ENCODE results near the gene ALMS1.
A peak's percentile ranks its signal among the peaks of the same experiment; 100 is the strongest.

The ALMS1 gene

DNA sequence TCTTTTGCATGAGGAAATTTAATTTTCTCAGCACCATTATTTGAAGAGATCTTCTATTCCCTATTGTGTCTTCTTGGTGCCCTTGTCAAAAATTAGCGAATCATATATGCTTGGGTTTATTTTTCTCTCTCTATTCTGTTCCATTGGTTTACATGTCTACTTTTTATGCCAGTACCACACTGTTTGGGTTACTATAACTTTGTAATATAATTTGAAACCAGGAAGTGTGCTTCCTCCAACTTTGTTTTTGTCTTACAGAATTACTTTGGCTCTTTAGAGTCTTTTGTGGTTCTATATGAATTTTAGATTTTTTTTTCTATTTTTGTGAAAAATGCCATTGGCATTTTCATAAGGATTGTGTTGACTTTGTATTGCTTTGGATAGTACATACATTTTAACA is 17.6 kb downstream of the ALMS1 start:
- DNase-seq (ENCODE audit: low read depth) = no peak
- H3K4me3 ChIP-seq (replicated peaks; ENCODE audit: low read depth, low read length) = no peak overlapping the region
- TF ChIP-seq, protein P1, sequence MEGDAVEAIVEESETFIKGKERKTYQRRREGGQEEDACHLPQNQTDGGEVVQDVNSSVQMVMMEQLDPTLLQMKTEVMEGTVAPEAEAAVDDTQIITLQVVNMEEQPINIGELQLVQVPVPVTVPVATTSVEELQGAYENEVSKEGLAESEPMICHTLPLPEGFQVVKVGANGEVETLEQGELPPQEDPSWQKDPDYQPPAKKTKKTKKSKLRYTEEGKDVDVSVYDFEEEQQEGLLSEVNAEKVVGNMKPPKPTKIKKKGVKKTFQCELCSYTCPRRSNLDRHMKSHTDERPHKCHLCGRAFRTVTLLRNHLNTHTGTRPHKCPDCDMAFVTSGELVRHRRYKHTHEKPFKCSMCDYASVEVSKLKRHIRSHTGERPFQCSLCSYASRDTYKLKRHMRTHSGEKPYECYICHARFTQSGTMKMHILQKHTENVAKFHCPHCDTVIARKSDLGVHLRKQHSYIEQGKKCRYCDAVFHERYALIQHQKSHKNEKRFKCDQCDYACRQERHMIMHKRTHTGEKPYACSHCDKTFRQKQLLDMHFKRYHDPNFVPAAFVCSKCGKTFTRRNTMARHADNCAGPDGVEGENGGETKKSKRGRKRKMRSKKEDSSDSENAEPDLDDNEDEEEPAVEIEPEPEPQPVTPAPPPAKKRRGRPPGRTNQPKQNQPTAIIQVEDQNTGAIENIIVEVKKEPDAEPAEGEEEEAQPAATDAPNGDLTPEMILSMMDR (IDR thresholded peaks at IDR 0.05; ENCODE audit: low read length, missing control alignments) = no peak

DNA sequence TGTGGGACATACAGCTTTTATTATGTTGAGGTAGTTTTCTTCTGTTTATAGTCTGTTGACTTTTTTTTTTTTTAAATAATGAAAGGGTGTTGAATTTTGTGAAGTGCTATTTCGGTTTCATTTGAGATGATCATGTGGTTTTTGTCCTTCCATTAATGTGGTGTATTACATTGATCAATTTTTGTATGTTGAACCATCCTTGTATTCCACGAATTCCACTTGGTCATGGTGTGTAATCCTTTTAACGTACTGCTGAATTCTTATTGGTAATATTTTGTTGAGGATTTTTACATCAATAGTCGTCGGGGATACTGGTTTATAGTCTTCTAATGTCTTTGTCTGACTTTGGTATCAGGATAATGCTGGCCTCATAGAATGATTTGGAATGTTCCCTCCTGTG is 18.8 kb downstream of the ALMS1 start:
- no peak for DNase-seq (ENCODE audit: low read depth)
- TF ChIP-seq, protein P1 (IDR thresholded peaks at IDR 0.05; ENCODE audit: low read length, missing control alignments) = no peak

DNA sequence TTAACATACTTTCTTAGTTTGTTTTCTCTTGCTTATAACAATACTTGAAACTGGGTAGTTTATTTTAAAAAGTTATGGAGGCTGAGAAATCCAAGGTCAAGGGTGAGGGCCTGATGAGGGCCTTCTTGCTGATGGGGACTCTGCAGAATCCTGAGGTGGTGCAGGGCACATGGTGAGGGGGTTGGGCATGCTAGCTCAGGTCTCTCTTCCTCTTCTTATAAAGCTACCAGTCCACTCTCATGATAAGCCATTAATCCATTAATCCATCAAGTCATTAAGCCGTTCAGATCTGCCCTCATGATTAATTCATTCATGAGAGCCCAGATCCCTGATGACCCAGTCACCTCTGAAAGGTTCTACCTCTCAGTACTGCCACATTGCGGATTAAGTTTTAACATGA is 21.4 kb downstream of the ALMS1 start:
- no peak overlapping the region for H3K4me3 ChIP-seq (replicated peaks; ENCODE audit: low read depth, low read length)

More for the DNA sequence above, 18.8 kb downstream of the ALMS1 start:
- H3K4me3 ChIP-seq (replicated peaks; ENCODE audit: low read depth, low read length) = no peak overlapping the region

GRCh38 chr2:73408198-73408597 is 22.6 kb downstream of the ALMS1 start:
- H3K4me3 ChIP-seq (replicated peaks; ENCODE audit: low read depth, low read length) = no peak overlapping the region
- DNase-seq (ENCODE audit: low read depth) = no peak
- TF ChIP-seq, protein P1 (IDR thresholded peaks at IDR 0.05; ENCODE audit: low read length, missing control alignments) = no peak

More for the DNA sequence above, 21.4 kb downstream of the ALMS1 start:
- DNase-seq (ENCODE audit: low read depth) = no peak
- TF ChIP-seq, protein P1 (IDR thresholded peaks at IDR 0.05; ENCODE audit: low read length, missing control alignments) = no peak

GRCh38 chr2:73414696-73415095 is 29.1 kb downstream of the ALMS1 start:
- H3K4me3 ChIP-seq (replicated peaks; ENCODE audit: low read depth, low read length) = no peak overlapping the region
- DNase-seq (ENCODE audit: low read depth) = peak; percentile 35
- TF ChIP-seq, protein P1 (IDR thresholded peaks at IDR 0.05; ENCODE audit: low read length, missing control alignments) = no peak

DNA sequence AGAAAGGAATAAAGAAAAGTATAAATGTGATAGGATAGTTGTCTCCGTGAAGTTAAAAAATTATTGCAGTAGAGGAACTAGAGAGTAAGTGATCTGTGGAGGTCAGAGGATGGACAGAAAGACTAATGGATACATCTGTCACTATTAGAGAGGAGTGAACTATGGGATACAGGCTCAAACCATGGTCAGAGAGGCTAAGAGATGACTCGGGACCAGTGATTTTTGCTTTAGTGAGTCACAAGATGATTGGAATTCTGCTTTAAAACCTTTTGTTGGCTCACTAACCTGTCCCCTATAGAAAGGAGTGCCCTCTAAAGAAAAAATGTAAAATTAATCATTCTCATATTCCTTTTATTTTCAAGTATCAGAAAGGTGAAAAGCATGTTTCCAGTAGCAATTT is 30.3 kb downstream of the ALMS1 start:
- DNase-seq (ENCODE audit: low read depth) = no peak
- TF ChIP-seq, protein P1 (IDR thresholded peaks at IDR 0.05; ENCODE audit: low read length, missing control alignments) = no peak
- no peak overlapping the region for H3K4me3 ChIP-seq (replicated peaks; ENCODE audit: low read depth, low read length)

DNA sequence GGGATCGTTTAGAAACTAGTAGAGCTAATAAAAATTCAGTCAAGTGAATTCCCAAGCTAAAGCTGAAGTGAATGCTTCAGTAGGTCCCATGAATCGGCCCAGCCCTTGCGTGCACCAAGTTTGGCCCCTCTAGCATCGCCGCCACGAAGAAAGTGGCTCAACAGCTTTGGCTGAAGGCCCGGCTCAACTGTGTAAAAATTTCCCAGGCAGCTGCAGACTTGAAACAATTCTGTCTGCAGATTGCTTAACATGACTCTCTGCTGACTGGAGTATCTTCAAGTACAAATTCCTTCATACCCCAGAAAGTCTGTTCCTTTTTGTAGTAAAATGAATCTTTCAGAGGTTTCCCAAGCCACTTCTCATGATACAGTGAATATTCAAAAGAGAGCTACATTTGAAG is 32.7 kb downstream of the ALMS1 start:
- no peak overlapping the region for H3K4me3 ChIP-seq (replicated peaks; ENCODE audit: low read depth, low read length)
- TF ChIP-seq, protein P1 (IDR thresholded peaks at IDR 0.05; ENCODE audit: low read length, missing control alignments) = no peak
- peak; percentile 96 for DNase-seq (ENCODE audit: low read depth)
